ENCODE measurements around the gene PLB1.
"Not testable (repeated sequence)": the region's sequence is repeated elsewhere in the genome, so short reads cannot be mapped to it uniquely, and the experiment has no call there.

Gene PLB1

GRCh38 chr2:28652217-28652616 is 156.4 kb downstream of the PLB1 start:
- no peak for DNase-seq

DNA sequence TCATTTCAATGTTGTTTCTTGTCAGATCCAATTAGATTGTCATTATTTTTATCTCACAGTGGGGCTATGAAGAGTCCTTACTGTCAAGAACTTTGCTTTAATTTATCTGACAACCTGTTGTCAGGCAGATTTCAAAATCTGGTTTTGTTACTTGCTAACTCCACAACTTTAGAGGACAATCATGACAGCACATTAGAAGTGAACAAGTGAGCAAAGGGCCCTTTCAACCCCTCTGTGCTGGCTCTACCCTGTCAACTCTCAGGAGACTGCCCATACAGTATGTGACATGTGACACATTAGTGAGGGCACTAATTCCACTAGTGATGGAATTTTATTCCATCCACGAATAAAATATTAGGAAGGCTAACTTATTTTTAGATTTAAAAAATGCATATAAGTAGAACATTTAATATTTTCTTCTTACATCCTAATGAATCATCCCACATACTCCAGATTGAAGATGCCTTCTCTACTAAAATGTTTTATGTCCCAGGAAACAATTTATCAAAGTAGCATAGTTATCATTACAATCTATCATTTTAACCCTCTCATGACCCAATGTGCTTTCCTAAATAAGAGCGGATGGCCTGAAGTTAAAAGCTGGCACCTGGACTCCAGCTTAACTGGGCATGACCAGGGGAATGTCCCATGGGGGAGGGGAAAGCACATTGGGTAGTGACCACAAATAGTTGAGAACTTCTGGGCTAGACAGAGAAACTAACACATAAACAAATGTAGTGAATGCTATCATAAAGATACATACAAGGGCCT is 158.2 kb downstream of the PLB1 start:
- DNase-seq: no peak

GRCh38 chr2:28654663-28655320 is 158.9 kb downstream of the PLB1 start:
- DNase-seq: no peak

- no peak for DNase-seq
These were observed 161.2 kb downstream of the PLB1 start for GRCh38 chr2:28656937-28657615.

DNA sequence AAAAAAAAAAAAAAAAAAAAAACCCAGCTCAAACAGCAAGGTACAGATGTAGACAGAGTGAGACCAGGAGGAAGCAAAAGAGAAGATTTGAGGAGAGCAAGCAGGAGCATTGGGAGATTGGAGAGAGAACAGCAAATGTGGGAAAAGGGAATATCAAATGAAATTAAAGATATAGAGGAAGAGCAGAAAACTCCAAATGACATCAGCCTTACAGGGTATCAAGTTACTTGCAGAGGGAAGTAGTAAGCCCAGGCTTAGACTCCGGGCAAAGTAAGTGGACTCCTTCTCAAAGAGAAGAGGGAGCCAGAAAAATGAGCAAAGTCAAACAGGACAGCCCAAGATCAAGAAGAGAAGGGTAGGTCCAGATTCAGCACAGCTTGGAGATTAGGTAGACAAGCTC is 162.5 kb downstream of the PLB1 start:
- DNase-seq: no peak

DNA sequence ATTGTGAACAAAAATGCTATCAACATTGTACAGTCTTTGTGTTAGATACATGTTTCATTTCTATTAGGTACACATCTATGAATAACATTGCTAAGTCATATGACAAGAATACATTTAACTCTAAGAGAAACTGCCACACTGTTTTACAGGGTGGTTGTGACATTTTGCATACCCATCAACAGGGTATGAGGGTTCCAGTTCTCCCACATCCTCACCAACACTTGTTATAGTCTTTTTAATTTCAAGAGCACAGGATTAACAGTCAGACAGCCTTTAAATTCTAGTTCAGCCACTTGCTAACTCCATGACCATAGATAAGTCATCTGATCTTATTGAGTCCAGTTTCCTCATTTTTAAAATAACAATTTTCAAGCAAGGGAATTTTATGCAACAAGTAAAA is 163.3 kb downstream of the PLB1 start:
- no peak for DNase-seq

DNA sequence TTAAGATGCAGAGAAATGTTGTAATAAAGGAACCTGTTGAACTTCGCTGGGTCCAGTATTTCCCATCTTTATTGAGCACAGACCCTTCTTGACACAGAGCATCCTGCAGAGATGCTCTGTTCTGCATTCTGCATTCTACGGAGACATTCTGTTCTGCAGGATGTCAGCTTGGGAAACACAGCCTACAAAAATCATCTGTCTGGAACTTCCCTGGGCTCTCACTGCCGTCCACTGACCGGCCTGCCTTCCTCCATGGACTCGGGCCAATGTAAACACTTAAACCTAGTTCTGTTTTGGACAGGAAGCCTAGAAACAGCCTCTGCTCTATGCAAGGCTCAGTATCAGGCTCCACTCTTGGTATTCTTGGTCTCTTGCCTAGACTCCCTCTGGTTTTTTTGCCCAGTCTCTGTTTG is 165.7 kb downstream of the PLB1 start:
- no peak for DNase-seq

DNA sequence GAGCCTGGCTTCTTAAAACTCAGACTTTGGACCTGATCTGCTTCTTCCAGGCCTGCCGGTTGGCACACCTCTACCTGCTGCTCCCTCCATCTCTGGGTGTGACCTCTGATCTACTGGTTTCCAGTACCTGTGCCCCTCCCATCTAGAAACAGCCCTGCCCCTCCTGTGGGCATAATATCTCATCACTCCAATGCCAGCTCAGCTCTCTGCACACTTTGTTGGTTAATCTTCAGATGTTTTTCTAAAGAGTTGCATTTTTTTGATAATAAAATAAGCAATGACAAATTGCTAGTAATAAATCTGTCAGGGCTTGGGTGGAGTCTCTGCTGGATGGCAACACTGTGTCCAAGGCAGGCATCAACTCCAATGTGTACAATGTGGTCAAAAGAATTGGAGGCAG is 166.2 kb downstream of the PLB1 start:
- no peak for DNase-seq

GRCh38 chr2:28662468-28663181 is 166.8 kb downstream of the PLB1 start:
- DNase-seq: no peak

GRCh38 chr2:28663359-28663758 is 167.5 kb downstream of the PLB1 start:
- no peak for DNase-seq

GRCh38 chr2:28664120-28664842 is 168.4 kb downstream of the PLB1 start:
- DNase-seq: no peak

DNA sequence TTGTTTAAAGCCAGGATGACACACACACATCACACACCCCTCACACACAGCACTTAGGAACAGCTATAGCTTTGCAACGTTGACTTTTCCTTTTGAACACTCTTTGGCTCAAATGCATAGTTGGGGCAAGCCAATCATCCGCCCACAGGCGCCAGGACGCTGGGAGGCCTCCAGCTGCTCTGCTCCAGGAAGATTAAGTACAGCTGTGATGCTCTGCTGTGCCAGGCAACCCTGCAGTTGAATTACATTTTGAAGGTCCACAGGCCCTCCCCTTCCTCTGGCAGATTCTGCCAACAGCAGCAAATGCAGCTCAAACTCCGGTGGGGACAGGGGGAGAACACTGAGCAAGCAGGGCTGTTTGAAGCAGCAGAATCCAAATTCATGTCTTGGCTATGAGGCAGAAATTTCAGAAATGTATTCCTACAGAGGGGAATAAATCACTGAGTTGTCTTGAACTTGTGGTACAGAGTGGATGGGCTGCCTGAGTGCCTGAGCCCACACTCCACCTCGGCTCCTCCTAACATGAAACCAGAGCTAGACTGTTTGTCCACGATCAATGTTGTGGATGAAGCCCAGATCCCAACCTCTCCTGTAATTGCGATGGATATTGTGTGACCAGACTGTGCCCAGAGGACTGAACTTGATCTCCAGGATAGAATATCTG is 169.3 kb downstream of the PLB1 start:
- DNase-seq: no peak

- DNase-seq: not testable (repeated sequence)
These were observed 170.0 kb downstream of the PLB1 start for GRCh38 chr2:28665811-28666377.

DNA sequence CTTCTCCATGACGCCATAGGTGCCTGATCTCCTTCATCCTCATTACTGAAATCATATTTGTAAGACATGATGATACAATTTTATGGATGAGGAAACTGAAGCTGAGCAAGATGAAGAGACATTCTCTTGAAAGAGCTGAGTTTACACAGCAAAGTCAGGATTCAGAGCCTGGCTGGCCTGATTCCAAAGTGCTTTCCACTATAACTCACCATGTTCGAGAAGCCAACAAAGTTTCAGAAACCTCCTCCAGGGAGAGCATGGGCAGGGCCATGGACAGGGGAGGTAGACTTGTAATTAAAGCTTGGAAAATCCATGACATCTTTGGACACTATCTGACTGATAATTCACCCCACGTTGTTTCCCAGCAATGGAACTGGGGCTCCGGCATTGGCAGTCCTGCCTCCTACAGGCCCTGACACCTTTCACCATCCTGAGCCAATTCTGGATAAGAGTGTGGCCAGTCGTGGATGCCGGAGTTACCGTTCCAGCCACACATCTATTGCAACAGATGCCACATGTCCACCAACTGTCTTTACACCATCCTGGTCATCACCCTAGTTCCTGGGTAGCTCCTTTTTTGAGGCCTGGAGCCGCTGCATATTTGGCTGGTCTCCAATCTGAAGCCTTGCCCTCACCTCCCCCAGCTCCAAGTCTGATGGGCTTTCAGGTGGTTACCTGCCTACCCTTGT is 170.8 kb downstream of the PLB1 start:
- DNase-seq: no peak

DNA sequence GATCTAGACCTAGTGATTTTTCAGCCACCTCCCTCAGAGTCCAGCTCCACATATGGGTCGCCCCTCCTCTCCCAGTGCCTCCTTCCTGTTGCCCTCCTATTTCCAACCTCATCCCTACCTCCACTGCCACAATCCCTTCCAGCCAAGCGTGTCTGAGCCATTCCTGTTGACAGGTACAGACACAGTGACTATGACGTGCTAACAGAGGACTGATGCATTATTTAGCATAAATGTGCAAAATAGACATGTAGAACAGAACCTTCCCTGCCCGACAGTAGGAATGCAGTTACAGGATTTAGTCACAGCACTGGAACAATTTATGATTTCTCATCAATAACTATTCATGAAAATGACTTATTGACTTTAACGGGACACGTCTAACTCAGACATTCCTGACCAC is 171.4 kb downstream of the PLB1 start:
- DNase-seq: no peak

DNA sequence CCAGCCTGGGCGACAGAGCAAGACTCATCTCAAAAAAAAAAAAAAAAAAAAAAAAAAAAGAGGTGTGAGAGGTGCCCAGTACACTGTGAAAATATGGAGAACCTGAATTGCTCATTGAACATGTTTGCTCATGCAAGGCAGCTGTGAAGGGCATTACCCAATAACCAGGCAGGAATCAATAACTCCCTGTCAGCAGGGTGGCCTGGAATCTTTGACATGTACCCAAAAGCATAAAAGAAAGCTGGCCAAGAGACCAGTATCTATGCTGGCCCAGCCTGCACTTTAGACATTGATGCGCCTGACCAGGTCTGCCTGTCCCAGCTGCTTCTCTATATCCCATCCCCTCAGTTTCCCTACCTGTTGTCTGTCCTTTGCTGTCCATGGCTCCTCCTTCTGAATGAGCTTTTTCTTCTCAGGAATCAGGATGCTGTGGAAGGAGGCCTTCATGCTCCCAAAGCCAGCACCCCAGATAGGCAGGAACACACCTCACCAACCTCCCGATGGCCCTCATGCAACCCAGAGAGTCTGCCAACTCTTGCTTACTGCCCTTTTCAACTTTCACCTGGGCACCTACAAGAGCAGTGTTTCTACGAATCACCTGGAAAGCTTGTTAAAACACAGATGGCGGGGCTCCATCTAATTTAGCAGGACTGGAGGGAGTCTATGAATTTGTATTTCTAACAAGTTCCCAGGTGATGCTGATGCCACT is 172.4 kb downstream of the PLB1 start:
- no peak for DNase-seq

GRCh38 chr2:28668880-28669279 is 173.0 kb downstream of the PLB1 start:
- DNase-seq: no peak

- no peak for DNase-seq
These were observed 175.0 kb downstream of the PLB1 start for GRCh38 chr2:28670856-28671255.

- no peak for DNase-seq
These were observed 177.5 kb downstream of the PLB1 start for GRCh38 chr2:28673338-28673737.

DNA sequence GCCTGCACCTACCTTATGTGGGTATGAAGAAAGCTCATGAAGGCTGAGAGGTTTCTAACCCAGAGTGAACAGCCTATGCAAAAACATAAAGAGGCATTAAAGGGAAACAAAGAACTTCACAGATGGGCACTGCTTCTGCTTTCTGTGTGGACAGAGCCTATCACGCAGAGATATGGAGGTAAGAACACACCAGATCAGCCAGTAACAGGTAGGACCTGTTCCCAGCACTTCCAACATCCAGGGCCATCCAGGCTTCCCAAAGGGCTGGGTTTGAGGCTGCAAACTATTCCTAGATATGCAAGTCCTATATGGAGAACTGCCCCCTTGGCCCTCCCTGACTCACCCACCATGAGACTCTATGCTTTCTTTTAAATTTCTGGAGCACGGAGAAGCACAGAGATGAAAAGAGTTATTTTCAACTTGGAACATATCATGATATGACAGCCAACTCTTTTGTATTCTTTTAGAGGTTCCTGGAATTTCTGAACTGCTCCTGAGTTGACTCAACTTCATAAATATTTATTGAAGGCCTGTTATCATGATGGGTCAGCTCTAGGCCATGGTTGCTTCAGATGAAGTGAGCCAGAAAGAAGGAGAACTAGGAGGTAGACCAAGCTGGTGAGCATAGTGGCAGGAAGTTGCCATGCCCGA is 178.3 kb downstream of the PLB1 start:
- no peak for DNase-seq

All from CD4-positive, alpha-beta T cell treated with Interleukin-15 for 1 hour (primary cell).